ENCODE data around the gene MEFV. TPM values are rescaled to one million over a fixed set of nuclear protein-coding genes. Genes with fewer than 3 reads are reported as not detected.

The MEFV gene
- polyA plus RNA-seq, 1 experiment: not detected

DNA sequence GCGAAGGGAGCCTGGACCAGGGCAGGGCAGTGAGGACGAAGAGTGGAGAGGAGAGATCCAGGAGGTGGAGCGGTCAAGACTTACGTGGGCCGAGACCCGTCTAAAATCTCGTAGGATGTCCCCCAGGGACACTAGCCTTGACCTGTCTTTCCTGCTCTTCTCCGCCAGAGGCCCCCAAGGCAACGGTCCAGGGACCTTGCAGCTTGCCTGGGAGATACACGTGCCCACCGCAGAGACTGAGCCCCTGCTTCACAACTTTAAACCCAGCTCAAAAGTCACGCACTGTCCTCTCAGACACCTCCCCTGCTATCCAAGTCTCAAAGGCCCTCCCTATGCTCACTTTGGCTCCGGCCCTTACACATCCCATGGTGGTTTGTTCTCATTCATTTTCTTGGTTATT, 39.4 kb upstream of the MEFV start:
- Histone ChIP-seq H3K4me3 (ENCODE audit: low read depth, low read length) (no peak overlapping the region), H3K36me3 (ENCODE audit: control insufficient read depth, insufficient read depth, low read length) (peaks cover 11% of the 10 kb centered on the region), H3K27me3 (ENCODE audit: control insufficient read depth, insufficient read depth, low read length) (no peaks in the 10 kb centered on the region)
- CTCF ChIA-PET: interaction anchor here (1.0 kb wide), 1 partner anchor 13 kb away, joined by 3 read pairs; the partner anchor contains the start of gene ZNF263
- POLR2A ChIA-PET: no interaction called here
- DNase-seq (ENCODE audit: low read depth): no peak
- TF ChIP-seq, protein P1, sequence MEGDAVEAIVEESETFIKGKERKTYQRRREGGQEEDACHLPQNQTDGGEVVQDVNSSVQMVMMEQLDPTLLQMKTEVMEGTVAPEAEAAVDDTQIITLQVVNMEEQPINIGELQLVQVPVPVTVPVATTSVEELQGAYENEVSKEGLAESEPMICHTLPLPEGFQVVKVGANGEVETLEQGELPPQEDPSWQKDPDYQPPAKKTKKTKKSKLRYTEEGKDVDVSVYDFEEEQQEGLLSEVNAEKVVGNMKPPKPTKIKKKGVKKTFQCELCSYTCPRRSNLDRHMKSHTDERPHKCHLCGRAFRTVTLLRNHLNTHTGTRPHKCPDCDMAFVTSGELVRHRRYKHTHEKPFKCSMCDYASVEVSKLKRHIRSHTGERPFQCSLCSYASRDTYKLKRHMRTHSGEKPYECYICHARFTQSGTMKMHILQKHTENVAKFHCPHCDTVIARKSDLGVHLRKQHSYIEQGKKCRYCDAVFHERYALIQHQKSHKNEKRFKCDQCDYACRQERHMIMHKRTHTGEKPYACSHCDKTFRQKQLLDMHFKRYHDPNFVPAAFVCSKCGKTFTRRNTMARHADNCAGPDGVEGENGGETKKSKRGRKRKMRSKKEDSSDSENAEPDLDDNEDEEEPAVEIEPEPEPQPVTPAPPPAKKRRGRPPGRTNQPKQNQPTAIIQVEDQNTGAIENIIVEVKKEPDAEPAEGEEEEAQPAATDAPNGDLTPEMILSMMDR (IDR thresholded peaks at IDR 0.05; ENCODE audit: insufficient read depth, low read depth, low read length): no peak

GRCh38 chr16:3295209-3295608, 38.8 kb upstream of the MEFV start:
- TF ChIP-seq, protein P1 (IDR thresholded peaks at IDR 0.05; ENCODE audit: insufficient read depth, low read depth, low read length): no peak
- peaks cover 17% of the 10 kb centered on the region for H3K36me3 ChIP-seq (ENCODE audit: control insufficient read depth, insufficient read depth, low read length)
- no peaks in the 10 kb centered on the region for H3K27me3 ChIP-seq (ENCODE audit: control insufficient read depth, insufficient read depth, low read length)
- POLR2A ChIA-PET: no interaction called here
- no peak for DNase-seq (ENCODE audit: low read depth)
- no peak overlapping the region for H3K4me3 ChIP-seq (ENCODE audit: low read depth, low read length)
- CTCF ChIA-PET: no interaction called here

GRCh38 chr16:3292604-3293003, 36.2 kb upstream of the MEFV start:
- POLR2A ChIA-PET: no interaction called here
- TF ChIP-seq, protein P1 (IDR thresholded peaks at IDR 0.05; ENCODE audit: insufficient read depth, low read depth, low read length): no peak
- no peak for DNase-seq (ENCODE audit: low read depth)
- H3K4me3 ChIP-seq (ENCODE audit: low read depth, low read length): no peak overlapping the region
- H3K36me3 ChIP-seq (ENCODE audit: control insufficient read depth, insufficient read depth, low read length): peaks cover 31% of the 10 kb centered on the region
- H3K27me3 ChIP-seq (ENCODE audit: control insufficient read depth, insufficient read depth, low read length): no peaks in the 10 kb centered on the region
- CTCF ChIA-PET: no interaction called here

DNA sequence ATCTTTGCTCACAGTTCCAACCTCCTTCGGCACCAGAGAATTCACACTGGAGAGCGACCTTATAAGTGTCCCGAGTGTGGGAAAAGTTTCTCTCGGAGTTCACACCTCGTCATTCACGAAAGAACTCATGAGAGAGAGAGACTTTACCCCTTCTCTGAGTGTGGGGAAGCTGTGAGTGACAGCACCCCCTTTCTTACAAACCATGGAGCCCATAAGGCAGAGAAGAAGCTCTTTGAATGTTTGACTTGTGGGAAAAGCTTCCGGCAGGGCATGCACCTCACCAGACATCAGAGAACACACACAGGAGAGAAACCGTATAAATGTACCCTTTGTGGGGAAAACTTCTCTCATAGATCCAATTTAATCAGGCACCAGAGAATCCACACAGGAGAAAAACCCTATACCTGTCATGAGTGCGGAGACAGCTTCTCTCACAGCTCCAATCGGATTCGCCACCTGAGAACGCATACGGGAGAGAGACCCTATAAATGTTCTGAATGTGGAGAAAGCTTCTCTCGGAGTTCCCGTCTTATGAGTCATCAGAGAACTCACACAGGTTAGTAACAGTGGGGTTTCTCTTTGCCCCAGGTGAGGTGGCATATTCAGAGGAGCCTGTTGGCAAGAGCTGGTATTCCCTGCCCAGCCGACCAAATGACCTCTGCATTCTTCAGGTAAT, 33.7 kb upstream of the MEFV start:
- no peak overlapping the region for H3K4me3 ChIP-seq (ENCODE audit: low read depth, low read length)
- ChIA-PET CTCF (interaction anchor here (1.1 to 1.2 kb wide), 2 partner anchors 16 to 23 kb away, joined by 3 read pairs; no protein-coding TSS in a partner anchor), POLR2A (no interaction called here)
- H3K36me3 ChIP-seq (ENCODE audit: control insufficient read depth, insufficient read depth, low read length): peaks cover 33% of the 10 kb centered on the region
- no peaks in the 10 kb centered on the region for H3K27me3 ChIP-seq (ENCODE audit: control insufficient read depth, insufficient read depth, low read length)
- TF ChIP-seq, protein P1 (IDR thresholded peaks at IDR 0.05; ENCODE audit: insufficient read depth, low read depth, low read length): no peak
- DNase-seq (ENCODE audit: low read depth): no peak

GRCh38 chr16:3285131-3285530, 28.7 kb upstream of the MEFV start:
- peak overlapping the region; percentile 74; the same call in 1 of the 2 replicates for H3K4me3 ChIP-seq (ENCODE audit: low read depth, low read length)
- DNase-seq (ENCODE audit: low read depth): no peak
- TF ChIP-seq, protein P1 (IDR thresholded peaks at IDR 0.05; ENCODE audit: insufficient read depth, low read depth, low read length): no peak
- POLR2A ChIA-PET: no interaction called here
- CTCF ChIA-PET: no interaction called here
- H3K27me3 ChIP-seq (ENCODE audit: control insufficient read depth, insufficient read depth, low read length): no peaks in the 10 kb centered on the region
- peaks cover 22% of the 10 kb centered on the region for H3K36me3 ChIP-seq (ENCODE audit: control insufficient read depth, insufficient read depth, low read length)

Measured in BJ (cell line).